ENCODE data around the gene PIM3. TPM values are rescaled to one million over a fixed set of nuclear protein-coding genes. Genes with fewer than 3 reads are reported as not detected.

Gene PIM3
- total RNA-seq, 4 donors from 2014 or later, result 98.3 to 138 (median 119) TPM

DNA sequence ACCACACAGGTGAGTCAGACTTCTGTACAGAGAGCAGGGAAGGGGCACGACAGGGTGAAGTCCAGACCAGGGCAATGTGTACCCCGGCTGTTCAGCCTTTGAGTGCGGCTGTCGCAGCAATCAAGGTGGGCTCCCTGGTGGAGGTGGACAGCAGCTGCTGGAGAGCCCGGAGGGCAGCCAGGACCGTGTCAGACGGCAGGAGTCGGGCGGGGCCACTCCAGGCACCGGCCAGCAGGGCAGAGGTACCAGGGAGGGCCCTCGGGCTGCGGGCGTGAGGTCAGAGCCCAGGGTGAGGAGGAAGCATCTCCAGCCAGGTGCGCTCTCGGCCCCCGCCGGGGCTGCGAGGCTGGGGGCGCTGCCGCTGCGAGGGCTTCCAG is 802 bp upstream of the PIM3 start:
- Histone ChIP-seq H3K4me1 (peaks cover 0 to 61% (median 35%) of the 10 kb centered on the region in 4 donors), H3K36me3 (peaks cover 3 to 36% (median 23%) of the 10 kb centered on the region in 3 donors), H3K27ac (peak overlapping the region; percentile 86 to 95 (median 92)), H3K9me3 (no peaks in the 10 kb centered on the region), H3K27me3 (no peaks in the 10 kb centered on the region), H3K4me3 (peak overlapping the region; percentile 38 to 92 (median 86))
- TF ChIP-seq EP300 (IDR thresholded peaks at IDR 0.05) (no peak), CTCF (IDR thresholded peaks at IDR 0.05) (peak in 1 of 5 experiments; percentile 20)
- WGBS, 2 donors, result 7 to 9% methylated on average over 17 of the region's 21 CpGs
- no peak for DNase-seq (ENCODE audit: low spot score in 2 of 2)

- 1 to 8% methylated on average over 9 to 18 of the region's 84 CpGs for WGBS, 2 donors
- peaks cover 0 to 61% (median 43%) of the 10 kb centered on the region in 4 donors for H3K4me1 ChIP-seq
- TF ChIP-seq POLR2A (IDR thresholded peaks at IDR 0.05) (no peak), CTCF (IDR thresholded peaks at IDR 0.05) (no peak), EP300 (IDR thresholded peaks at IDR 0.05) (no peak)
- H3K4me3 ChIP-seq, result peak overlapping the region; percentile 86 to 92 (median 89)
- H3K36me3 ChIP-seq, result peaks cover 3 to 45% (median 23%) of the 10 kb centered on the region in 3 donors
- no peaks in the 10 kb centered on the region for H3K9me3 ChIP-seq
- H3K27me3 ChIP-seq, result no peaks in the 10 kb centered on the region
- H3K27ac ChIP-seq, result peak overlapping the region; percentile 86 to 95 (median 92)
- DNase-seq (ENCODE audit: low spot score in 2 of 2), result peak in 1 of 2 donors; percentile 15
Observed at GRCh38 chr22:49961005-49961600, 531 bp downstream of the PIM3 start.

- Histone ChIP-seq H3K27me3 (no peaks in the 10 kb centered on the region), H3K4me3 (peak overlapping the region; percentile 86 to 92 (median 89)), H3K27ac (peak overlapping the region; percentile 86 to 95 (median 92)), H3K9me3 (no peaks in the 10 kb centered on the region), H3K4me1 (peaks cover 0 to 61% (median 47%) of the 10 kb centered on the region in 4 donors), H3K36me3 (peaks cover 3 to 45% (median 23%) of the 10 kb centered on the region in 3 donors)
- WGBS, 2 donors, result 2% methylated on average over 29 to 39 of the region's 49 CpGs
- TF ChIP-seq CTCF (IDR thresholded peaks at IDR 0.05), result no peak
- TF ChIP-seq EP300 (IDR thresholded peaks at IDR 0.05), result peak in 1 of 2 donors; percentile 52
- DNase-seq (ENCODE audit: low spot score in 2 of 2), result no peak
Observed at GRCh38 chr22:49961601-49962011, 1.0 kb downstream of the PIM3 start.

- 5 to 7% methylated on average over 18 to 33 of the region's 70 CpGs for WGBS, 2 donors
- peak; percentile 83 to 89 for DNase-seq (ENCODE audit: low spot score in 2 of 2)
- Histone ChIP-seq H3K4me3 (peak overlapping the region; percentile 86 to 92 (median 89)), H3K36me3 (peaks cover 3 to 45% (median 23%) of the 10 kb centered on the region in 3 donors), H3K9me3 (no peaks in the 10 kb centered on the region), H3K27me3 (no peaks in the 10 kb centered on the region), H3K27ac (peak overlapping the region; percentile 86 to 95 (median 92)), H3K4me1 (peaks cover 0 to 61% (median 53%) of the 10 kb centered on the region in 4 donors)
- TF ChIP-seq EP300 (IDR thresholded peaks at IDR 0.05), result peak; percentile 40 to 68
- peak in 1 of 5 experiments; percentile 19 for TF ChIP-seq CTCF (IDR thresholded peaks at IDR 0.05)
- peak; percentile 41 to 47 for TF ChIP-seq POLR2A (IDR thresholded peaks at IDR 0.05)
Observed at GRCh38 chr22:49962012-49962750, 1.6 kb downstream of the PIM3 start.
